ENCODE results near the gene ZNF428. TPM values are rescaled to one million over a fixed set of nuclear protein-coding genes. Genes with fewer than 3 reads are reported as not detected.

The ZNF428 gene
- polyA plus RNA-seq, 1 experiment: 34.0 TPM

- H3K36me3 ChIP-seq (ENCODE audit: control insufficient read depth, insufficient read depth, low read length): no peaks in the 10 kb centered on the region
- no peaks in the 10 kb centered on the region for H3K27me3 ChIP-seq (ENCODE audit: control insufficient read depth, insufficient read depth, low read length)
- H3K4me3 ChIP-seq (ENCODE audit: low read depth, low read length): peak overlapping the region; percentile 99
- DNase-seq (ENCODE audit: low read depth): no peak
- no peak for TF ChIP-seq CTCF (IDR thresholded peaks at IDR 0.05; ENCODE audit: insufficient read depth, low read depth, low read length)
- ChIA-PET CTCF (interaction anchor here (4.4 to 6.6 kb wide), 2 partner anchors 19 to 21 kb away, joined by 19 to 32 read pairs; partner anchors contain the start of gene IRGQ), POLR2A (no interaction called here)
Observed at GRCh38 chr19:43575955-43576878, 43.2 kb downstream of the ZNF428 start.

- CTCF ChIA-PET: interaction anchor here (0.9 to 6.6 kb wide), 6 partner anchors 11 to 129 kb away, joined by 3 to 32 read pairs (median 4); no protein-coding TSS in a partner anchor
Observed at GRCh38 chr19:43575156-43575950, 44.1 kb downstream of the ZNF428 start, which contains the start of the genes PINLYP and XRCC1. Gene PINLYP (plus strand): TSS chr19:43575801. CDS start chr19:43577192, 1,391 bp downstream. Gene XRCC1 (minus strand): TSS chr19:43575527. CDS start chr19:43575458, 69 bp downstream.

GRCh38 chr19:43574424-43575155 is 44.8 kb downstream of the ZNF428 start:
- ChIA-PET CTCF (interaction anchor here (0.9 to 6.6 kb wide), 7 partner anchors 10 to 128 kb away, joined by 3 to 32 read pairs (median 4); partner anchors contain the start of genes IRGQ and ZNF576), POLR2A (interaction anchor here (0.6 kb wide), 1 partner anchor 695 kb away, joined by 3 read pairs; no protein-coding TSS in a partner anchor)
- H3K27me3 ChIP-seq (ENCODE audit: control insufficient read depth, insufficient read depth, low read length): no peaks in the 10 kb centered on the region
- no peak for DNase-seq (ENCODE audit: low read depth)
- no peaks in the 10 kb centered on the region for H3K36me3 ChIP-seq (ENCODE audit: control insufficient read depth, insufficient read depth, low read length)
- peak overlapping the region; percentile 99 for H3K4me3 ChIP-seq (ENCODE audit: low read depth, low read length)
- TF ChIP-seq CTCF (IDR thresholded peaks at IDR 0.05; ENCODE audit: insufficient read depth, low read depth, low read length): no peak

More at GRCh38 chr19:43575156-43575950, 44.1 kb downstream of the ZNF428 start, which contains the start of the genes PINLYP and XRCC1:
- DNase-seq (ENCODE audit: low read depth): peak; percentile 92
- POLR2A ChIA-PET: interaction anchor here (0.6 kb wide), 1 partner anchor 694 kb away, joined by 3 read pairs; no protein-coding TSS in a partner anchor
- no peaks in the 10 kb centered on the region for H3K27me3 ChIP-seq (ENCODE audit: control insufficient read depth, insufficient read depth, low read length)
- no peaks in the 10 kb centered on the region for H3K36me3 ChIP-seq (ENCODE audit: control insufficient read depth, insufficient read depth, low read length)
- TF ChIP-seq CTCF (IDR thresholded peaks at IDR 0.05; ENCODE audit: insufficient read depth, low read depth, low read length): no peak
- peak within 1 kb of the TSS; percentile 99 for H3K4me3 ChIP-seq (ENCODE audit: low read depth, low read length)

GRCh38 chr19:43572171-43572588 is 47.2 kb downstream of the ZNF428 start:
- ChIA-PET CTCF (interaction anchor here (1.3 to 6.6 kb wide), 2 partner anchors 17 to 18 kb away, joined by 3 to 32 read pairs; no protein-coding TSS in a partner anchor), POLR2A (no interaction called here)
- Histone ChIP-seq H3K4me3 (ENCODE audit: low read depth, low read length) (no peak overlapping the region), H3K36me3 (ENCODE audit: control insufficient read depth, insufficient read depth, low read length) (no peaks in the 10 kb centered on the region), H3K27me3 (ENCODE audit: control insufficient read depth, insufficient read depth, low read length) (no peaks in the 10 kb centered on the region)
- no peak for DNase-seq (ENCODE audit: low read depth)
- no peak for TF ChIP-seq CTCF (IDR thresholded peaks at IDR 0.05; ENCODE audit: insufficient read depth, low read depth, low read length)

Data from BJ (cell line).